ENCODE data around the gene HOXA6.

The HOXA6 gene

GRCh38 chr7:27147199-27148030 lies at the start of gene HOXA6:
HOXA6 (minus strand) TSS chr7:27147774; CDS start chr7:27147749, 25 bp downstream.
- no peak for DNase-seq

- peak; percentile 50 for DNase-seq
Observed at GRCh38 chr7:27196287-27196767, 48.8 kb upstream of the HOXA6 start.

- no peak for DNase-seq
Observed at GRCh38 chr7:27194686-27195379, 47.3 kb upstream of the HOXA6 start.

GRCh38 chr7:27194002-27194352 lies 46.4 kb upstream of the HOXA6 start:
- no peak for DNase-seq

GRCh38 chr7:27193335-27194001 lies 45.9 kb upstream of the HOXA6 start:
- DNase-seq, result no peak

GRCh38 chr7:27192546-27193334 lies 45.2 kb upstream of the HOXA6 start:
- no peak for DNase-seq

GRCh38 chr7:27191833-27192545 lies 44.4 kb upstream of the HOXA6 start:
- DNase-seq, result no peak

- DNase-seq, result no peak
Observed at GRCh38 chr7:27191161-27191731, 43.7 kb upstream of the HOXA6 start.

- no peak for DNase-seq
Observed at GRCh38 chr7:27189997-27190748, 42.6 kb upstream of the HOXA6 start.

GRCh38 chr7:27189295-27189996 lies 41.9 kb upstream of the HOXA6 start:
- DNase-seq, result no peak

- DNase-seq, result no peak
Observed at GRCh38 chr7:27188386-27189294, 41.1 kb upstream of the HOXA6 start.

GRCh38 chr7:27187475-27188385 lies 40.2 kb upstream of the HOXA6 start:
- DNase-seq, result no peak

GRCh38 chr7:27186668-27187474 lies 39.3 kb upstream of the HOXA6 start:
- DNase-seq, result no peak

- no peak for DNase-seq
Observed at GRCh38 chr7:27185854-27186667, 38.5 kb upstream of the HOXA6 start.

- no peak for DNase-seq
Observed at GRCh38 chr7:27185013-27185853, 37.7 kb upstream of the HOXA6 start, which contains the start of gene HOXA11. HOXA11 (minus strand) TSS chr7:27185232; CDS start chr7:27185144, 88 bp downstream.

Data from NCI-H2029 treated with DMSO at 0.1 percent for 48 hours (cell line).